GM12878 (cell line): Measurements from ENCODE around the gene SMARCB1. TPM values are rescaled to one million over a fixed set of nuclear protein-coding genes. Genes with fewer than 3 reads are reported as not detected.

Experiments
- ATAC-seq: fragments of 200-7000 bp; cut with Tn5 transposase; 3 replicates; pipeline ENCODE4 v1.9.1; 2020; ENCODE audit warnings: mild to moderate bottlenecking, moderate library complexity
- BruUV-seq: library from RNA; stranded (reverse); fragments of 400-500 nt; replicated peaks from 2 replicates; lab custom pipeline; 2021; lab: Mats Ljungman, UMichigan
- CTCF ChIA-PET: fragments of 300-600 bp; sonication (Branson Sonifier 250); formaldehyde crosslinking; extraction: SDS; loops from one replicate; lab custom pipeline; 2021; ENCODE audit warnings: inconsistent platforms; lab: Yijun Ruan, JAX
- POLR2A ChIA-PET: fragments of 350-600 bp; formaldehyde crosslinking; extraction: SDS; loops from one replicate; lab custom pipeline; 2021; ENCODE audit warnings: inconsistent platforms; lab: Charles Lee
- RAD21 ChIA-PET: fragments of 300-600 bp; sonication (Branson Sonifier 250); formaldehyde crosslinking; loops from one replicate; lab custom pipeline; 2023; ENCODE audit warnings: antibody characterized with exemption; ENCODE audit not compliant: unreplicated experiment; lab: Charles Lee
- SMC1A ChIA-PET: fragments of 300-600 bp; sonication (Branson Sonifier 250); formaldehyde crosslinking; loops from one replicate; lab custom pipeline; 2023; ENCODE audit not compliant: unreplicated experiment, uncharacterized antibody; lab: Charles Lee
- DNase-seq: peaks from one replicate; pipeline ENCODE4 v3.0.0-alpha.2; 2011; ENCODE audit warnings: low read depth, low spot score
- FAIRE-seq: peaks from 3 replicates; lab custom pipeline; 2011; peaks lifted over from hg19 to GRCh38; lab: Jason Lieb, UNC
- H2AFZ ChIP-seq: 2 replicates; pipeline ENCODE4 v1.6.0; 2011; ENCODE audit warnings: low read depth, low read length, control low read depth; ENCODE audit not compliant: control insufficient read depth
- H3K27ac ChIP-seq: 2 replicates; pipeline ENCODE4 v1.5.1; 2011; ENCODE audit warnings: control low read depth; ENCODE audit not compliant: control insufficient read depth, insufficient read depth
- H3K27me3 ChIP-seq, 2 experiments: replicated peaks in 1 of 2; 2 replicates each; pipeline versions ENCODE4 v1.6.0 to v1.6.1; 2011; ENCODE audit warnings: low read length in 1 of 2; ENCODE audit not compliant: control insufficient read depth in 2 of 2, insufficient read depth in 2 of 2
- H3K36me3 ChIP-seq, 2 experiments: 2 replicates each; pipeline ENCODE4 v1.5.1; 2011; ENCODE audit warnings: low read length in 1 of 2; ENCODE audit not compliant: control insufficient read depth in 2 of 2, insufficient read depth in 2 of 2
- H3K4me1 ChIP-seq: 2 replicates; pipeline ENCODE4 v1.6.1; 2011; ENCODE audit warnings: mild to moderate bottlenecking, low read length, moderate library complexity, mixed read lengths; ENCODE audit not compliant: control insufficient read depth, insufficient read depth
- H3K4me2 ChIP-seq: 2 replicates; pipeline ENCODE4 v1.6.0; 2011; ENCODE audit warnings: control low read depth; ENCODE audit not compliant: control insufficient read depth, insufficient read depth
- H3K4me3 ChIP-seq: fragments of 200-600 bp; sonication (generic); 2 replicates; pipeline ENCODE4 v1.5.1; 2016
- H3K79me2 ChIP-seq: 2 replicates; pipeline ENCODE4 v1.6.0; 2011; ENCODE audit warnings: low read length; ENCODE audit not compliant: control insufficient read depth, insufficient read depth
- H3K9ac ChIP-seq: 2 replicates; pipeline ENCODE4 v1.8.0; 2011; ENCODE audit warnings: low read length, control low read depth, mixed read lengths; ENCODE audit not compliant: control insufficient read depth, insufficient read depth
- H3K9me3 ChIP-seq: replicated peaks from 3 replicates; pipeline ENCODE4 v1.5.1; 2011; ENCODE audit warnings: mild to moderate bottlenecking, low read length; ENCODE audit not compliant: control insufficient read depth, insufficient read depth
- H4K20me1 ChIP-seq: 2 replicates; pipeline ENCODE4 v1.6.0; 2011; ENCODE audit not compliant: control insufficient read depth, insufficient read depth
- CBFB ChIP-seq: IDR thresholded peaks from 2 replicates; pipeline ENCODE4 v1.6.1; 2016; ENCODE audit warnings: antibody characterized with exemption, low read depth
- DPF2 ChIP-seq: fragments of 450-650 bp; IDR thresholded peaks from 2 replicates; pipeline ENCODE4 v1.6.1; 2017; ENCODE audit warnings: mild to moderate bottlenecking
- E4F1 ChIP-seq: fragments of 450-650 bp; IDR thresholded peaks from 2 replicates; pipeline ENCODE4 v1.6.1; 2018; ENCODE audit warnings: borderline replicate concordance, mild to moderate bottlenecking; ENCODE audit not compliant: partially characterized antibody
- IRF3 ChIP-seq: fragments of 450-650 bp; IDR thresholded peaks from 2 replicates; pipeline ENCODE4 v1.6.1; 2014; ENCODE audit warnings: mild to moderate bottlenecking
- NRF1 ChIP-seq: conservative IDR thresholded peaks from 2 replicates; pipeline ENCODE4 v1.6.1; 2011; ENCODE audit warnings: mild to moderate bottlenecking, low read depth, low read length, improper control_type of control experiment
- PAX5 ChIP-seq: IDR thresholded peaks from 2 replicates; pipeline ENCODE4 v1.6.1; 2011; ENCODE audit warnings: low read depth, low read length, borderline replicate concordance
- PKNOX1 ChIP-seq: fragments of 450-650 bp; IDR thresholded peaks from 2 replicates; pipeline ENCODE4 v1.6.1; 2016; ENCODE audit warnings: mild to moderate bottlenecking
- POLR2A ChIP-seq: IDR thresholded peaks from 2 replicates; pipeline ENCODE4 v1.6.1; 2011; ENCODE audit warnings: low read depth, mild to moderate bottlenecking, low read length
- POLR2AphosphoS5 ChIP-seq: IDR thresholded peaks from 2 replicates; pipeline ENCODE4 v1.6.1; 2011; ENCODE audit warnings: mild to moderate bottlenecking, low read length, inconsistent platforms
- RB1 ChIP-seq: fragments of 450-650 bp; formaldehyde crosslinking; IDR thresholded peaks from 2 replicates; pipeline ENCODE4 v1.6.1; 2017; ENCODE audit warnings: mild to moderate bottlenecking, borderline replicate concordance
- RELA ChIP-seq: fragments of 450-650 bp; IDR thresholded peaks from 2 replicates; pipeline ENCODE4 v1.8.0; 2014; ENCODE audit warnings: borderline replicate concordance; ENCODE audit not compliant: partially characterized antibody
- ZNF687 ChIP-seq: fragments of 450-650 bp; IDR thresholded peaks from 2 replicates; pipeline ENCODE4 v1.6.1; 2017; ENCODE audit warnings: mild to moderate bottlenecking, moderate library complexity
- WGBS: methylation state at CpG from one replicate; pipeline ENCODE4 v1.1.6; 2016; ENCODE audit warnings: low lambda C conversion rate; ENCODE audit not compliant: insufficient replicate concordance, insufficient coverage; ENCODE audit errors: missing lambda C conversion rate; 5-methylcytosine and 5-hydroxymethylcytosine counted together
- in situ Hi-C: fragments of 300-500 bp; cut with MboI; formaldehyde crosslinking; loops from 9 replicates; pipeline ENCODE4 v1.14.3; 2018; ENCODE audit warnings: mixed read lengths
- intact Hi-C: fragments of 100-400 bp; cut with micrococcal nuclease; formaldehyde crosslinking; loops from one replicate; pipeline ENCODE4 v1.14.2; 2022; ENCODE audit not compliant: unreplicated experiment
- polyA plus RNA-seq, 11 experiments: library from polyadenylated mRNA; depleted of rRNA in 4 of 11; unstranded in 6 of 11; stranded (reverse) in 5 of 11; fragments of >200 nt; fragmentation: Nextera tagmentation in 4 of 11; fragmentation: Illumina TruSeq in 1 of 11; extraction: Ambion mirVana in 4 of 11; extraction: Trizol in 1 of 11; gene quantifications; 1 replicate in 1 of 11; 2 replicates in 10 of 11; pipeline versions ENCODE4 v1.2.1 to v1.2.3, GENCODE V29; 2011 to 2016; ENCODE audit warnings: inconsistent platforms in 2 of 11, missing spikeins in 2 of 11, low read depth in 1 of 11
- total RNA-seq, 4 experiments: library from RNA; depleted of rRNA in 3 of 4; stranded (reverse); fragments of >200 nt in 3 of 4; fragmentation: Illumina TruSeq in 1 of 4; extraction: Trizol in 1 of 4; gene quantifications; 2 replicates each; pipeline versions ENCODE4 v1.2.1 to v1.2.3, GENCODE V29; 2013 to 2021

The SMARCB1 gene
- total and polyA plus RNA-seq, 10 of the 15 experiments (the other 5 are each of a cell fraction or from before 2014, with no cell fraction given): 9.1 to 215 (median 183) TPM

GRCh38 chr22:23857606-23858483, 71.1 kb downstream of the SMARCB1 start, which contains the start of gene SLC2A11:
Gene SLC2A11 (plus strand): TSS chr22:23857875. CDS start chr22:23858000, 125 bp downstream.
- Histone ChIP-seq H3K36me3 (no peaks in the 10 kb centered on the region), H2AFZ (peak within 1 kb of the TSS; percentile 100), H4K20me1 (no peaks in the 10 kb centered on the region), H3K79me2 (peaks cover 7% of the 10 kb centered on the region), H3K4me2 (peak within 1 kb of the TSS; percentile 98), H3K4me1 (peaks cover 11% of the 10 kb centered on the region), H3K9me3 (no peaks in the 10 kb centered on the region), H3K27ac (peak within 1 kb of the TSS; percentile 91), H3K9ac (peak within 1 kb of the TSS; percentile 94), H3K27me3 (no peaks in the 10 kb centered on the region), H3K4me3 (peak within 1 kb of the TSS; percentile 89)
- ATAC-seq: peak; percentile 97
- DNase-seq: peak; percentile 96
- peak; percentile 76 for FAIRE-seq
- POLR2A ChIA-PET: interaction anchor here (0.5 to 3.7 kb wide), 19 partner anchors 10 to 713 kb away, joined by 3 to 41 read pairs (median 4); partner anchors contain the start of genes MIF and SMARCB1
- CTCF ChIA-PET: interaction anchor here (0.7 to 2.9 kb wide), 19 partner anchors 8 to 299 kb away, joined by 3 to 45 read pairs (median 4); partner anchors contain the start of genes CHCHD10 and MIF
- SMC1A ChIA-PET: interaction anchor here (0.7 to 3.0 kb wide), 15 partner anchors 8 to 385 kb away, joined by 3 to 18 read pairs (median 4); partner anchors contain the start of genes CHCHD10, DERL3 and MIF
- RAD21 ChIA-PET: interaction anchor here (0.6 to 3.4 kb wide), 17 partner anchors 8 to 1005 kb away, joined by 3 to 30 read pairs (median 4); partner anchors contain the start of genes C22orf15, CABIN1, CHCHD10 and DERL3
- under 1% methylated on average over 41 of the region's 60 CpGs for WGBS
- BruUV-seq: no TSS peak
- in situ Hi-C loops (no loop called here), intact Hi-C loops (no loop called here)
- TF ChIP-seq NRF1 (peak; percentile 100), DPF2 (0 out of 2 replicates have a peak, but pooled peaks have one; percentile 48), PAX5 (peak; percentile 93), ZNF687 (peak; percentile 88), IRF3 (0 out of 2 replicates have a peak, but pooled peaks have one; percentile 11), E4F1 (no peak), RB1 (peak; percentile 50; the same call in 1 of the 2 replicates), PKNOX1 (peak; percentile 4; the same call in 1 of the 2 replicates), POLR2A (peak; percentile 96), CBFB (peak; percentile 57; the same call in 1 of the 2 replicates), RELA (peak; percentile 14), POLR2AphosphoS5 (peak; percentile 89)
